Heart right ventricle (tissue), 16 donors: Measurements from ENCODE around the gene HIBCH. TPM values are rescaled to one million over a fixed set of nuclear protein-coding genes. Genes with fewer than 3 reads are reported as not detected.

Source experiments
- ATAC-seq, 8 donors: fragments of 200-7000 bp; cut with Tn5 transposase; one replicate each; pipeline ENCODE4 v1.9.1; 2020; ENCODE audit warnings: mild to moderate bottlenecking in 8 of 8, moderate library complexity in 8 of 8, moderate number of reproducible peaks in 1 of 8
- DNase-seq, 2 donors: peaks; one replicate each; pipeline ENCODE4 v3.0.0-alpha.2; 2020
- H3K27ac ChIP-seq, 10 donors: fragments of 200-600 bp; sonication (generic) in 2 of 10; one replicate each; pipeline versions ENCODE4 v1.5.0 to v1.8.0; 2020 to 2022; ENCODE audit warnings: mild to moderate bottlenecking in 3 of 10
- H3K27me3 ChIP-seq, 7 donors: fragments of 200-600 bp; one replicate each; pipeline ENCODE4 v1.8.0; 2021 to 2022; ENCODE audit warnings: mild to moderate bottlenecking in 2 of 7
- H3K36me3 ChIP-seq, 9 donors: fragments of 200-600 bp; sonication (generic) in 1 of 9; one replicate each; pipeline versions ENCODE4 v1.5.0 to v1.8.0; 2020 to 2022; ENCODE audit warnings: mild to moderate bottlenecking in 2 of 9
- H3K4me1 ChIP-seq, 9 donors: fragments of 200-600 bp; sonication (generic) in 1 of 9; one replicate each; pipeline versions ENCODE4 v1.5.0 to v1.8.0; 2020 to 2022; ENCODE audit warnings: mild to moderate bottlenecking in 4 of 9
- H3K4me3 ChIP-seq, 10 donors: fragments of 200-600 bp; sonication (generic) in 2 of 10; one replicate each; pipeline versions ENCODE4 v1.5.0 to v1.8.0; 2020 to 2022; ENCODE audit warnings: mild to moderate bottlenecking in 7 of 10, moderate library complexity in 2 of 10
- H3K9me3 ChIP-seq, 11 donors: fragments of 200-600 bp in 10 of 11; sonication (generic) in 2 of 11; one replicate each; pipeline versions ENCODE4 v1.5.0 to v1.8.0; 2013 to 2022; ENCODE audit warnings: mild to moderate bottlenecking in 2 of 11, control low read depth in 1 of 11, moderate library complexity in 1 of 11
- CTCF ChIP-seq, 9 donors: fragments of 200-600 bp; sonication (generic) in 2 of 9; IDR thresholded peaks; one replicate each; pipeline versions ENCODE4 v1.5.0 to v1.8.0; 2021 to 2022; ENCODE audit warnings: antibody characterized with exemption in 9 of 9, mild to moderate bottlenecking in 5 of 9, moderate library complexity in 1 of 9
- WGBS, 2 donors: extraction: QIAGEN DNeasy Blood & Tissue Kit; methylation state at CpG; one replicate each; pipeline ENCODE4 v1.1.7; 2013; ENCODE audit warnings: inconsistent platforms in 1 of 2; 5-methylcytosine and 5-hydroxymethylcytosine counted together
- intact Hi-C, 10 donors: fragments of 100-400 bp; cut with DNase I; formaldehyde crosslinking; loops; one replicate each; pipeline versions ENCODE4 v1.11.1 to v1.14.2; 2022
- polyA plus RNA-seq, 2 donors: library from polyadenylated mRNA; stranded (reverse); fragments of 200-250 nt; gene quantifications; one replicate each; pipeline ENCODE4 v1.2.3, GENCODE V29; 2013
- total RNA-seq, 10 donors: library from RNA; stranded (reverse); fragmentation: NEBNext Ultra II Directional in 3 of 10; extraction: Animal tissue kit (Norgen Biotek cat#: 25700) in 3 of 10; gene quantifications; one replicate each; pipeline versions ENCODE4 v1.2.1 to v1.2.4, GENCODE V29; 2021 to 2023
- donor health status: Arrhythmogenic right ventricular cardiomyopathy.
- donor health status: ischemic (EF 13 %, LVEDD 7.1; RV severe dilation, severe dysfunction).
- donor health status: healthy with polysubstance abuse.
- donor health status: DM: no; HTN: yes; CAD: no.
- donor health status: DM: no; HTN: no; CAD: no.
- donor health status: ischemic (EF 25% LVEDD 6.9; RV normal size, moderate dysfunction).
- donor health status: ischemic (EF 25% LVEDD 5.7; RV mildly dilated, moderate dysfunction).
- donor health status: healthy.
- donor health status: DM: yes; HTN: yes; CAD: no.
- donor health status: Ischemic cardiomyopathy.
- donor health status: ischemic (EF 35%, LVEDD 5.7; RV mildly dilated, moderate dysfunction).
- donor health status: nonischemic (EF 11% LVEDD 7.7; RV severe dilation, severe dysfunction).
- donor health status: DM: yes; HTN: yes; CAD: no.
- donor health status: PGD.
- donor health status: ischemic (EF 29% LVEDD 5.4; RV normal size, mild dysfunction).
- donor health status: nonischemic (EF 23%, LVEDD 6.1; RV moderate dilation, normal function).

HIBCH gene
- total and polyA plus RNA-seq, 12 donors: 7.7 to 38.4 (median 24.8) TPM

DNA sequence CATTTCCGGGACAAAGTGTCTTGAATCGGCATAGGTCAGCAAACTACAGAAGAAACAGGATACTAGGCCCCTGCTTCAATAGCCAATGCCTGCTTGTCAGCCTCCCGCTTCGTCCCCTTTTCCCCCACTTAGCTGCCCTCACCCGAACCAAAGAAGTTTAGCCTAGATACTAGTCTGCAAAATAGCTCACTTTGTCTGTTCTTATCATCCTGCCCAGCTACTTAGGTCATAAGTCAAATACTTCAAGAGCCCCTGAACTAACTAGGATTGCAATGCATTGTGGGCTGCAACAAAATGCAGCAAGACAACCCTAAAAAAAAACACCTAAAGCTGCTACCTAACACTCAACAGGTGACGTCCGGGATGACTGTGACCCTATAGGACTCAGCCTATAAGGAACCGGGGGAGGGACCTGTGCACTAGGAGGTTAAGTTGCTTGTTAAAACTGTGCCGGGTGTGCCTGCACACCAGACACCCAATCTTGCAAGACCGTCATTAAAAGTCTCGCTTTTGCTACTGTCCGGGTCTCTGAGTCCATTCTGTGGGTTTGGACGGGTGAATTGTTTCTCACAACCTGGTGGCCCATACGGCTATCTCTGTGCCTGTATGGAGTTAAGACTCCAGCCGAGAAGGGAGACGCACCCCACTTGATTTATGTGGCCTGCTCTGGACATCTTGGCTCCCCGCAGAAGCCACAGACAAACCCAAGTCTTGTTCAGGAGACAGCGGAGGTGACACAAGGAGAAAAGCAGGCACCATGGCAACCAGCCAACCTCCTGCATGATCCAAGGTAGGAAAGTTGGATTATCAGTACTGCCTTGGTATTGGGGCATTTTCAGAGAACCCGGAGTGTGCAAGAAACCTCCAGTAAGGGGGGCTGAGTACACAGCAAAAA lies 105.9 kb downstream of the HIBCH start:
- Histone ChIP-seq H3K27me3 (no peaks in the 10 kb centered on the region), H3K4me3 (no peak overlapping the region), H3K9me3 (no peaks in the 10 kb centered on the region), H3K27ac (peak overlapping the region in 1 of 10 donors; percentile 80), H3K36me3 (peaks cover 0 to 32% (median 0%) of the 10 kb centered on the region in 9 donors), H3K4me1 (peaks cover 0 to 46% (median 12%) of the 10 kb centered on the region in 9 donors)
- peak; percentile 17 to 19 for DNase-seq
- WGBS, 2 donors: 81 to 86% methylated on average over 19 of the region's 19 CpGs
- intact Hi-C loops: no loop called here
- peak in 1 of 8 donors; percentile 8 for ATAC-seq
- TF ChIP-seq CTCF (IDR thresholded peaks at IDR 0.05): no peak

DNA sequence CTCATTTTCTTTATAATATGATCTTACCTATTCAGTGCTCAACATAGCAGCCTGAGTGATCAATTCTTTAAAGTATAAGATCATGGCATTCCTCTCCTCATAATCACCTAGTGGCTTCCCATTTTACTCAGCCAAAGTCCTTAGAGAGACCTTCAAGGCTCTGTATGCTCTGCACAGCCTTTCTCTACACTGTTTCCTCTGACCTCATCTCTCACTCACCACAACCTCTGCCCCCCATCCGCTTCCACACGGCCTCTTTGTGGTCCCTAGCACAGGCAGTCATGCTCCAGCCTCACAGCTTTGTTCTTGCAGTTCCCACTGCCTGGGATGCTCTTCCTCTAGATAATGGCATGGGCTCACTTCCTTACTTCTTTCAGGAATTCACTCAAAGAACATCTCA lies 109.2 kb downstream of the HIBCH start:
- ATAC-seq (no peak), DNase-seq (no peak)
- H3K36me3 ChIP-seq: peaks cover 0 to 35% (median 0%) of the 10 kb centered on the region in 9 donors
- H3K4me1 ChIP-seq: peaks cover 0 to 23% (median 11%) of the 10 kb centered on the region in 9 donors
- no peaks in the 10 kb centered on the region for H3K27me3 ChIP-seq
- 49 to 93% methylated on average over 2 of the region's 2 CpGs for WGBS, 2 donors
- no peaks in the 10 kb centered on the region for H3K9me3 ChIP-seq
- no peak for TF ChIP-seq CTCF (IDR thresholded peaks at IDR 0.05)
- intact Hi-C loops: no loop called here
- H3K4me3 ChIP-seq: no peak overlapping the region
- no peak overlapping the region for H3K27ac ChIP-seq

DNA sequence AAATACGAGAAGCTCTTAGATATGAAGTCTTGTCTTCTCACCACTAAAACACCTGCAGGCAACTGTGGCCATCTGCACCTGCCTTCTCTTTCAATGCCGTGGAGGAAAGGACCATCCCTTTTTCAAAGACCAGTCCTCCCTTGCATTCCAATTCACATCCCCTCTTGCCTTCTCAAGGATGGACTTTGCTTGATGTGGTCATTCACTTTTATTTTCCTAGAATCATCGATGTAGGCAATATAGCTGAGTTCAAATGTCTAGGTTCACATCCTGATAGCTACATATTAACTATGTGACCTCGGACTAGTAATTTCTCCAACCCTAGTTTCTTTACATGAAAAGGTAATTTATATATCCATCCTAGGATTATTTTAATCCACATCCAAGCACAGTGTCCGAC lies 110.1 kb downstream of the HIBCH start:
- 96 to 98% methylated on average over 5 of the region's 5 CpGs for WGBS, 2 donors
- no peak for ATAC-seq
- Histone ChIP-seq H3K27me3 (no peaks in the 10 kb centered on the region), H3K9me3 (no peaks in the 10 kb centered on the region), H3K27ac (no peak overlapping the region), H3K36me3 (peaks cover 0 to 45% (median 0%) of the 10 kb centered on the region in 9 donors), H3K4me3 (no peak overlapping the region), H3K4me1 (peaks cover 0 to 14% (median 5%) of the 10 kb centered on the region in 9 donors)
- DNase-seq: no peak
- no peak for TF ChIP-seq CTCF (IDR thresholded peaks at IDR 0.05)
- intact Hi-C loops: no loop called here

DNA sequence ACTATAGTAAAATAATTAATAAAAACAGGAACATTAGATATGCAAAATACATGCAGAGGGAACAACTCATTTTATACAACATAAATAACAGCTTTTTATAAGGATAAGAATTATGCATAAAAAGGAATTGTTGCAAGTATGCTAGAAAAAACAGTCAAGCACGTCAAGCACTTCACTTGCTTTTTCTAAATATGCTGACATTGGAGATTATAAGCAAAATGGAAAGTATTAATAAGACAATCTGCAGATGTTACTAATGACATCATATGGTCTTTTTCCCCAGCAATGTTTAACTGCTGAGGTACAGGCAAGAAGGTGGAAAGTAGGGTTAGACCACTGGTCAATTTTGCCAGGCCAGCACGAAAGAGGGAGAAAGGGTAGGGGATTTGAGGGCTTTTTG lies 111.7 kb downstream of the HIBCH start:
- 77 to 81% methylated on average over 2 of the region's 2 CpGs for WGBS, 2 donors
- intact Hi-C loops: no loop called here
- Histone ChIP-seq H3K4me3 (no peak overlapping the region), H3K27ac (no peak overlapping the region), H3K27me3 (no peaks in the 10 kb centered on the region), H3K4me1 (no peaks in the 10 kb centered on the region), H3K9me3 (no peaks in the 10 kb centered on the region), H3K36me3 (peaks cover 0 to 61% (median 0%) of the 10 kb centered on the region in 9 donors)
- ATAC-seq (no peak), DNase-seq (no peak)
- TF ChIP-seq CTCF (IDR thresholded peaks at IDR 0.05): no peak
